Ovary (tissue), 9 donors: ENCODE measurements around the gene BOLA1. TPM values are rescaled to one million over a fixed set of nuclear protein-coding genes. Genes with fewer than 3 reads are reported as not detected.

Experiments
- DNase-seq, 5 donors: peaks; one replicate each; pipeline ENCODE4 v3.0.0-alpha.2; 2019 to 2020
- H3K27ac ChIP-seq, 2 donors: fragments of 200-600 bp; one replicate each; pipeline versions ENCODE4 v1.5.1 to v1.8.0; 2019 to 2022
- H3K27me3 ChIP-seq: fragments of 200-600 bp; one replicate; pipeline ENCODE4 v1.8.0; 2022
- H3K36me3 ChIP-seq: fragments of 200-600 bp; sonication (generic); one replicate; pipeline ENCODE4 v1.5.1; 2019
- H3K4me1 ChIP-seq: one replicate; pipeline ENCODE4 v1.8.1; 2013; ENCODE audit warnings: mild to moderate bottlenecking, moderate library complexity; ENCODE audit not compliant: insufficient read depth
- H3K4me3 ChIP-seq: fragments of 200-600 bp; sonication (generic); one replicate; pipeline ENCODE4 v1.5.1; 2017
- H3K9me3 ChIP-seq, 2 donors: fragments of 200-600 bp in 1 of 2; sonication (generic) in 1 of 2; one replicate each; pipeline versions ENCODE4 v1.5.1 to v1.8.1; 2013 to 2019; ENCODE audit warnings: mild to moderate bottlenecking in 1 of 2, moderate library complexity in 1 of 2
- EP300 ChIP-seq: sonication (generic); formaldehyde crosslinking; IDR thresholded peaks from one replicate; pipeline ENCODE4 v1.6.1; 2017; ENCODE audit warnings: antibody characterized with exemption
- POLR2A ChIP-seq: fragments of 450-650 bp; IDR thresholded peaks from one replicate; pipeline ENCODE4 v1.6.1; 2017; ENCODE audit warnings: antibody characterized with exemption, mild to moderate bottlenecking, moderate library complexity
- WGBS, 3 donors: extraction: QIAGEN DNeasy Blood & Tissue Kit in 1 of 3; methylation state at CpG; one replicate each; pipeline versions ENCODE4 v1.1.5 to v1.1.7; 2013 to 2017; 5-methylcytosine and 5-hydroxymethylcytosine counted together
- intact Hi-C, 4 donors: fragments of 100-400 bp; cut with DNase I; formaldehyde crosslinking; loops; one replicate each; pipeline versions ENCODE4 v1.11.0 to v1.15.1; 2022 to 2023
- polyA plus RNA-seq, 2 donors: library from polyadenylated mRNA; stranded (reverse); fragments of 200-250 nt in 1 of 2; fragments of 350-450 nt in 1 of 2; fragmentation: Illumina TruSeq in 1 of 2; extraction: RNeasy Lipid Tissue Mini Kit (QIAGEN cat#74804) in 1 of 2; gene quantifications; one replicate each; pipeline ENCODE4 v1.2.3, GENCODE V29; 2013 to 2014
- total RNA-seq, 7 donors: library from RNA; depleted of rRNA in 2 of 7; stranded (reverse); fragments of >200 nt in 2 of 7; fragmentation: NEBNext Ultra II Directional in 3 of 7; extraction: Animal tissue kit (Norgen Biotek cat#: 25700) in 3 of 7; gene quantifications; one replicate each; pipeline versions ENCODE4 v1.1.0 to v1.2.4, GENCODE V29; 2016 to 2023
- TF ChIP-seq, protein P1 (sequence below), 3 donors: fragments of 450-650 bp in 2 of 3; fragments of 200-600 bp in 1 of 3; IDR thresholded peaks; one replicate each; pipeline versions ENCODE4 v1.5.1 to v1.8.0; 2016 to 2022; ENCODE audit warnings: antibody characterized with exemption in 3 of 3, mild to moderate bottlenecking in 1 of 3
- donor health status: DM: no; HTN: no; CAD: no; lungs with moderate emphysema.
- donor health status: DM: no; HTN: no; CAD: no.
- donor health status: Bipolar disorder and iron deficiency.
- donor health status: DM: yes; HTN: yes; CAD: no.
- donor health status: DM: no; HTN: no; CAD: no.
- donor health status: DM: yes; HTN: yes; CAD: no.

The BOLA1 gene
- total and polyA plus RNA-seq, 9 donors: 11.6 to 36.5 (median 16.1) TPM

GRCh38 chr1:149914545-149914944, 15.2 kb downstream of the BOLA1 start:
- no peak for DNase-seq
- H3K27me3 ChIP-seq: no peaks in the 10 kb centered on the region
- TF ChIP-seq POLR2A: no peak
- TF ChIP-seq, protein P1, sequence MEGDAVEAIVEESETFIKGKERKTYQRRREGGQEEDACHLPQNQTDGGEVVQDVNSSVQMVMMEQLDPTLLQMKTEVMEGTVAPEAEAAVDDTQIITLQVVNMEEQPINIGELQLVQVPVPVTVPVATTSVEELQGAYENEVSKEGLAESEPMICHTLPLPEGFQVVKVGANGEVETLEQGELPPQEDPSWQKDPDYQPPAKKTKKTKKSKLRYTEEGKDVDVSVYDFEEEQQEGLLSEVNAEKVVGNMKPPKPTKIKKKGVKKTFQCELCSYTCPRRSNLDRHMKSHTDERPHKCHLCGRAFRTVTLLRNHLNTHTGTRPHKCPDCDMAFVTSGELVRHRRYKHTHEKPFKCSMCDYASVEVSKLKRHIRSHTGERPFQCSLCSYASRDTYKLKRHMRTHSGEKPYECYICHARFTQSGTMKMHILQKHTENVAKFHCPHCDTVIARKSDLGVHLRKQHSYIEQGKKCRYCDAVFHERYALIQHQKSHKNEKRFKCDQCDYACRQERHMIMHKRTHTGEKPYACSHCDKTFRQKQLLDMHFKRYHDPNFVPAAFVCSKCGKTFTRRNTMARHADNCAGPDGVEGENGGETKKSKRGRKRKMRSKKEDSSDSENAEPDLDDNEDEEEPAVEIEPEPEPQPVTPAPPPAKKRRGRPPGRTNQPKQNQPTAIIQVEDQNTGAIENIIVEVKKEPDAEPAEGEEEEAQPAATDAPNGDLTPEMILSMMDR (IDR thresholded peaks at IDR 0.05): no peak
- no peak for TF ChIP-seq EP300
- no peaks in the 10 kb centered on the region for H3K36me3 ChIP-seq
- H3K27ac ChIP-seq: no peak overlapping the region
- no peaks in the 10 kb centered on the region for H3K4me1 ChIP-seq
- H3K9me3 ChIP-seq: no peaks in the 10 kb centered on the region
- no peak overlapping the region for H3K4me3 ChIP-seq
- intact Hi-C loops: no loop called here
- 84 to 96% (median 87%) methylated on average over 1 of the region's 1 CpG for WGBS, 3 donors

GRCh38 chr1:149915429-149916192, 16.2 kb downstream of the BOLA1 start:
- TF ChIP-seq POLR2A: no peak
- TF ChIP-seq EP300: no peak
- TF ChIP-seq, protein P1 (IDR thresholded peaks at IDR 0.05): no peak
- intact Hi-C loops: no loop called here
- Histone ChIP-seq H3K4me3 (no peak overlapping the region), H3K27ac (no peak overlapping the region), H3K4me1 (no peaks in the 10 kb centered on the region), H3K9me3 (no peaks in the 10 kb centered on the region), H3K27me3 (no peaks in the 10 kb centered on the region), H3K36me3 (no peaks in the 10 kb centered on the region)
- no peak for DNase-seq
- WGBS, 3 donors: 85 to 86% (median 85%) methylated on average over 11 of the region's 11 CpGs

DNA sequence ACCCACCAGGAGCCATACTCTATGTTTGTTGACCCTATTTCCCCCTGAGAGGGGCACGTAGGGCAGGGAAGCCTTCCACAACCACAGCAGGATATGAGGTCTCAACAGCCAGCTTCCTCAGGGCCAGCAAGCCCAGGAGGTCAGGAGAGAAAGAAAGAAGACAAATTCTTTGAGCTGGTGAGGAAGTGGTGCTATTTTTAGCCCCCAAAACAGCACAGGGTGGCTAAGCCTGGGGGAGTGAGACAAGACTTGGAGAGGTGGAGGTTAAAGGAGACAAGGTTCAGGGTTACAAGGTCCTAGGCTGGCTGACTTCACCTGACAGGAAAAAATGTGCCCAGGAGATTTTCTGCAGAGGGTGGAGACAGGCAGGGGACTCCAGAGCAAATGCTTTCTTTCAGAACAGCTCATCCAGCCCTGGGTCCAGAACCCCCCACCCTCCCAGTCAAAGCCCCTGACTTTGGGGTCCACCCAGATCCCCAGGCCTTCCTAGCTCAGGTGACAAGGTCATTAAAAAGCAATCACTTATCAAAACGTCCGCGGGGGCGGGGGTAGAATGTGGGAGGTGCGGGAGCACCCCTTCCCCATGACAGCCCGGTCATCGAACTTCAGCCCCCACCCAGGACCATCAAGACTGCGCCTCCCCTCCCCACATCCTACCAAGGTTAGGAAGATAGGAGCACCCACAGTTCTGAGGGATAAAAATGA, 17.0 kb downstream of the BOLA1 start:
- intact Hi-C loops: no loop called here
- H3K27me3 ChIP-seq: no peaks in the 10 kb centered on the region
- H3K4me3 ChIP-seq: peak overlapping the region; percentile 70
- no peak overlapping the region for H3K27ac ChIP-seq
- no peak for DNase-seq
- no peaks in the 10 kb centered on the region for H3K36me3 ChIP-seq
- WGBS, 3 donors: 6 to 19% (median 14%) methylated on average over 9 of the region's 9 CpGs
- H3K4me1 ChIP-seq: no peaks in the 10 kb centered on the region
- TF ChIP-seq, protein P1 (IDR thresholded peaks at IDR 0.05): no peak
- TF ChIP-seq POLR2A: no peak
- TF ChIP-seq EP300: no peak
- H3K9me3 ChIP-seq: no peaks in the 10 kb centered on the region

DNA sequence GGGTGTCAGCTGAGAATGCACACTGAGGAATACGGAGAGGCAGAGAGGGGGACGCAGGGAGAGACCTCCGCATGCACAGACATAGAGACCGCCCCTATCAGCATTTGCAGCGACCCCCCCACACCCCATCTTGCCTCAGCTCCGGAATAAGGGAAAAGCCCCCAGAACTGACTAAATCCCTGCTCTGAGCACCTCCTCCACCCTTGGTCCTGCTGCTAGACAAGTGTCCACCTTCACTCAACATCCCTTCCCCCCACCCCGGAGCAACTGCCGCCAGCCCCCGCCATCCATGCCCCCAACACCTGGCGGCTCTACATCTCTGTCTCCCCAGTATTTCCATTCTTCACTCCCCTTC, 17.5 kb downstream of the BOLA1 start:
- no peak for DNase-seq
- 5 to 7% (median 6%) methylated on average over 10 of the region's 10 CpGs for WGBS, 3 donors
- peak overlapping the region; percentile 70 for H3K4me3 ChIP-seq
- intact Hi-C loops: no loop called here
- no peaks in the 10 kb centered on the region for H3K36me3 ChIP-seq
- H3K27me3 ChIP-seq: no peaks in the 10 kb centered on the region
- no peaks in the 10 kb centered on the region for H3K9me3 ChIP-seq
- no peak for TF ChIP-seq POLR2A
- TF ChIP-seq, protein P1 (IDR thresholded peaks at IDR 0.05): no peak
- no peak for TF ChIP-seq EP300
- H3K27ac ChIP-seq: no peak overlapping the region
- no peaks in the 10 kb centered on the region for H3K4me1 ChIP-seq
